T1000 (cell line): ENCODE measurements around the gene VPS41.
A peak's percentile ranks its signal among the peaks of the same experiment; 100 is the strongest.

Experiments used
- DNase-seq: peaks from one replicate; lab custom pipeline; 2025; ENCODE audit warnings: mixed read lengths; lab: John Stamatoyannopoulos, UW

Gene VPS41

DNA sequence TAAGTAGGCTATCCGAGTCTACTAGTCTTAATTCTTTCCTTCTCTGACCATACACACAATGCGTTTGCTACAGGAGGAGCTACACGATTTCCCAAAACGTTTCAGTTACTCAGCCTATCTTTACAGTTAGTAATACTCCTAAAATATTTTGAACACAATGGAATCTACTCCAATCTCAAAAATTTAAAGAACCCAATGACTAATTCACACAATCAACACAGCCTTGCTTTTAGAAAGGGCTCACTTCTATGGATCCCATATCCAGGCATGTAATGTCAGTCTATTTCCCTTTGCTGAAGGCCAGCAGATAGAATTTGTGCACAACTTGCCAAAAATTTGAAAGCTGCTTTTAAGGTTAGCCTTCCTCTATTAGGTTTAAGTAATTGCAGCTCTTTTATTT, 107.2 kb downstream of the VPS41 start:
- DNase-seq: no peak

DNA sequence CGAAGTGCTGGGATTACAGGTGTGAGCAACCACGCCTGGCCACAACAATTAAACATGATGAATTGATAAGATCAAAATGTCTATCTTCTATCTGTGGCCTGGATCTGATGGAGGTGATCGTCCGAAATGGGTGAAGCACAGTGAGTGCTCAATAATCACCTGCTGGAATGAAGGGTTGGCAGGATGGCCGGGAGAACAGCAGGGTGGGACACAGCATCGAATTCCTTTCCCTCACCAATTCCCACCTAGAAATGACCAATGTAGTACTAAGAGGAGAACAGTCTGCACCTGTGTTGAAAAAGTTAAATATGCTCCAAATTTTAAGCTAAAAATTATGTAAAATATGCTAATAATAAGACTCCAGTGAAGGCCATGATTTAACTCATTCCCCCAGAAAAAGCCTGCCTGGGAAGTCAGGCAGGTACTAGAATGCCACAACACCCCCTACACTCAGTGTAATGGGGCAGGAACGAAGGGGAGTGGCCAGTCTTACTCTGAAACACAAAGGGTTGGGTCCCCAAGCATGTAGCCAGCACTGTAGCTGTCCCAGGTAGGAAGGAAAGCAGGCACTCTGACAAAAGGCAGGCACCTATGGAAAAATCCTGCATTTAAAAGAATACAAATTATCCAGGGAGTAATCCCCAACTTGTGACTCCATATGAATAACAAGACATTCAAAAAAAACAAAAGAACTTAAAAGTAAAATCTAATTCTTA, 110.3 kb downstream of the VPS41 start:
- DNase-seq: no peak

DNA sequence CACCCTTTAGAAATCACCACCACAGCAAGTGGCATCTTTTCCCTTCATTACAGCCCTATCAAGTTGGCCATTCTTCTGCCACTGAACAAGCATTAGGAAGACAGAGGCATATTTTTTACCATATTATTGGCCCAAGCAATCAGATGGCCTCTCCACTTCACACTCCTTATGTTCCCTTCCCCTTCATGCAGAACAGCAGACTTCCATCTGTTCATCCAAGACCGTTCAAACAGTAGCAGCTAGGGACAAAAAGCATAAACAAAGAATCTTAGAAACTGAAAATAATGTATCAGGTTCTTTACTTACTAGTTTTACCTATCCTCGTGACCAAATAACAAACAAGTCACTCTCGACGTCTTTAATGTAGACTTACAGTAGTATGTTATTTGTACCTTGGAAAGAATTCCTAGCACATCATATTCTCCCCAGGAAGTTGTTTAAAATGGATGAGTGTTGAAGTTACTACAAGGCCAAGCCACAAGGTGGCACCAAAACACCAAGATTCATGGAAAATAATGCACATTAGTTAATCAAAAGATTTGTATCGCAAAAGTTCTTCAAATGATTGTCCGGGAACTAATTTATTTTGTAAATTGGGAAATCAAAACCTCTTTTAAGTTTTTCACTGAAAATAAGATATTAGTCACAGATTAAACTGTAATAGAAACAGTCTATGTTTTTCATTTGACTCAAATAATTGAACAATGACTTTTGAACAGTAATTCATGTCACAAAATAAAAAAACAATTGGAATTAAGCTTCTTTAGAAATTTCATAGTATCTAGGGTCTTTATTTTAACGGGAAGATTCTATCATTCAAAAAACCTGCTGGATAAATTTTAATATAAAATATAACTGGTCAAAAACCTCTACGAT, 112.1 kb downstream of the VPS41 start:
- DNase-seq: peak; percentile 16

DNA sequence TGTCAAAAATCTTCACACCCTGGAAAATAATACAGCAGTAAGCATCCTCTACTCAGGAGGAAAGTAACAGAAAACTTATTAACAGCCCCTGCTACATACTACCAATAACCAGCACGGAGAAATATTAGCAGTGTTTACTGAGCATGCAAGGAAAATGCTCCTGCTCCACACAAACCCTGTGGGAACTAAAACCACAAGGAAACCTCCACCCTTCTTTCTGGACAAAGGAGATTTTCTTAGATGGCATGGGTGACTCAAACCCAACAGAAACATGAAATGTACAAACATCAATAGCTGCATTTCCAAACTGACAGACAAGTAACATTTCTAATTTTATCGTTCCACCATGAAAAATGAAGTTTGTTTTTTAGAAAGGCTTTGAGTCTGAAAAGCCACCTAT, 113.4 kb downstream of the VPS41 start:
- no peak for DNase-seq

DNA sequence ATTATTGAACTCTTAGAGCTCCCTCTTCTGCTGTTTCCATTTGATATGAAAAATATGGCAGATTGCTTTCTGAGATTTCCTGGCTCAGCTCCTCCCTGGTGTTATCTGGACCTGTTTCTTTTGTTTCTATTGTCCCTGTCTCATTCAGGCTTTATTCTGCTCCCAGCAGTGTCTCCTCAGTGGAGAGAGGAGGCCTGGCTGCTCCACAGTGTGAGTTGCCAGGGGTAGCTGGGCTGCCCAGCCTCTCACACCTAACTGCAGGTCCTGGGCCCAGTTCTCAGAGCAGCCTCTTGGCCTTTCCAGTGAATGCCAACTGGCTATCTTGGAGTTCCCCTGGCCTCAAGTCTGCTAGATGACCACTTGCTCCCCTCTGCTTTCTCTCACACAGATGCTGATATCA, 127.0 kb downstream of the VPS41 start:
- no peak for DNase-seq

DNA sequence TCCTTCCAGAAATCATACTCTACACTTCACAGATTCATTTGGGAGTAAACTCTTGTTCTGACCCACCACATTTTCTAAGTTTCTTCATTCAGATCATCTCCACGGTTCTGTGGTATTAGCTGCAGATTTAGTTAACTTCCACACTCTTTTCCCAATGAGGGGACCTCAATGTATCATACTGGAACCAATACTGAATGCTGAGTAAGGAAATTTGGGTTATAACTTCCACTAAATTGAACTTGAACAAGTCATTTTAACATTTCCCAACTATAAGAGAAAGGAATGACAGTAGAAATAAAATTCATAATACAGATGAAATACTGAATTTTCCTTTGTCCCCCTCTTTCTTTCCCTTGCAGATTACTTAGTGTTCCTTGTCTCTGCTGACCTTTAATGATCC, 131.4 kb downstream of the VPS41 start:
- DNase-seq: no peak

DNA sequence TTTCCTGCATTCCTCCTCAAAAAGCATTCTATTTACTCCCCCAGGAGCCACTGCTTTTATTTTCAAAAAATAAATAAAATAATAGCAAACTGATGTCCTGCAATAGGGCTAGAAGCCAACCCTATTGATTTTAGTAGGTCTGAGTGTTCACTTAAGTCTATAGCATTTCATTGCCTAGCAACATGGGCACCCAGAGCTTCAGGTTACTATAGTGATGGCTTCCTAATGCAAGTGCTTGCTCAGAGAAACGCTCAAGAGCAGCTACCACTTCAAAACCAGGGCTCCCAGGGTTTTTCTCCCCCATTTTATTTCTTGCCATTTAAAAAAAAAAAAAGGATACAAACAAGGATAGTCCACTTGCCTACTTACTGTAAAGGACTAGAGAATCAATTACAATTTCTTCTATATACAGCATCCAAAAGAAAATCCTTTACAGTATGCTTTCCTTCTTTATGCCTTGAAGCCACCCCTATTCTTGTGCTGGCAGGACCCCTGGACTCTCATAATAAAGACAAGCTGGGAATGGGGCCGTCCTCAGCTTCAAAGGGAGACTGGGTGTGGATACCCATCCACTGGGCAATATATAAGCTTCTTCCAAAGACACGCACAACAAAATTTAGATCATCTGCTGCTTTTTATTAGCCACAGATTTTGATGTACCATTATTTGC, 133.3 kb downstream of the VPS41 start:
- DNase-seq: no peak

DNA sequence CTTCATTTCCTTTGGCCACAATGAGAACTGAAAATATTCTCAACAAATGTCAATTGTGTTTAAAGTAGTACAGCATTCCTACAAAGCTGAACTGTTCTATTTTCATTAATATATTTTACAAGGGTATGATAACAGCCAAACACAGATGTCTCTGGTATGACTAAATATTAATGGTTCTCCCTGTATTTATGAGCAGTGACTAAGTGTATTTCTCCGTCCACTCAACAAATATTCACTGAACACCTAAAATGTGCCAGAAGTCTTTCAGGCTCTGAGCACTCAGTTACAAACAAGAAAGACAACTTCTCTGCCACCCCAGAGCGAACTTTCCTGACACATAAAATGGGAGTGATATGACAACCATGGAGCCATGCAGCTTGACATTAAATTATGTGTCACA, 135.6 kb downstream of the VPS41 start:
- no peak for DNase-seq

DNA sequence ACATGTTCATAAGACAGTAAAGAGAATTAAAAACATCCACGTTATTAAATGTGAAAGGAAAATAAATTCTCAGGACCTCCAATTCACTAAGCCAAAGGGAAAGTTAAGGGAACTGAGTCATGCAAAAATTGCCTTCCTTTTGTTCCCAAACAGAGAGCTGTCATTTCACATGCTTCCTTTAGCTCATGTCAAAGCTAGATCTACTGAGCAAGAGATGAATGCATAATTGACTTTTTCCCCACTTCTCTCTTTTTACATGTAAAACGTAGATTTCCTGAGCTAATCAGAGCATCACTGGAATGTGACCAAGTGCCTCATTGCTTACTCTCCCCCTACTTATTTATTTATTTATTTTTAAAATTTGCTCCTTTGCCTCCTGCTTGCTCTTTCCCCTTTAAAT, 148.8 kb downstream of the VPS41 start:
- no peak for DNase-seq

DNA sequence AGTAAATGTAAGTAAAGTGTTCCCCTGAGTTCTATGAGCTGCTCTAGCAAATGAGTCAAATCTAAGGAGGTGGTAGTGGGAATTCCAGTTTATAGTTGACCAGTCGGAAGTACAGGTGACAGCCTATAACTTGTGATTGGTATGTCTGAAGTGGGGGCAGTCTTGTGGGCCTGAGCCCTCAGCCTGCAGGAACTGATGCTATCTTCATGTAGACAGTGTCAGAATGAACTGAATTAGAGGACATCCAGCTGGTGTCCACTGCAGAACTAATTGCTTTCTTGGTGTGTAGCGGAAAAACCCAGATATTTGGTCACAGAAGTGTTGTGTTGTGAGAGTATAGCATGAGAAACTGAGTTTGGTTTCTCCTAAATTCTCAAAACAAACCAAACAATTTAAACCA, 150.0 kb downstream of the VPS41 start:
- no peak for DNase-seq

DNA sequence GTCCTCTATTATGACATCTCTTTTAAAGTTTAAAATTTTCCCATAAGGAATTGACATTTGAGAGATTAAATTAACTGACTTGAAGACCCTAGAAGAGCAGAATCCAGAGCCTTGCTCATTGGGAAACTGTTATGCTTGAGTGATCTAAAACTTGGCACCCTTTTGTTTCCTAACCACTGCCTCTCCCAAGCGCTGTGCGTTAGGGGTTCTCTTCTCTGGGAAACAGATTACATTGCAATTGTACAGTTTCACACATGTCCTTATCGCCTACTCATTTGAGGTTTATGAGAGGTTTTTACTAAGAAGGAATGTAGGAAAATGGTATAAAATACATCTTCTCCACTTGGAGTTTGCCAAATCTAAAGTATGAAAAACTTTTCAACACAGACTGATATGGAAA, 151.1 kb downstream of the VPS41 start:
- no peak for DNase-seq

DNA sequence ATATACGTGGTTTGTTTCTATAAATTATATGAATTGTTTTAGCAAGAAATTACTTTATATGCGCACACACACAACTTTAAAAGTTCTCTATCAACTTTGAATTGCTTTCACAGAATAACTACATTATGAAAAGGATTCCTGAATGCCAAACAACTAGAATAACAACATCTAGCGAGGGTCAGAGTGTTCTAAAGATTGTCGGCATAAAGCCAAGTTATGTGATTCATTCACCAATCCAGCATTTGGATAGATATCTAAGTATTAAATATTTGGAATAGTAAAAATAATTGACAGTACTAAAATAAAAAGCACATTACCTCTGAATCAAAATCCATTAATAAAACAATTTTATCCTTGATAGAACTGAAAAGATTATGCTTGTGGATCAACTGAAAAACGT, 152.5 kb downstream of the VPS41 start:
- no peak for DNase-seq

DNA sequence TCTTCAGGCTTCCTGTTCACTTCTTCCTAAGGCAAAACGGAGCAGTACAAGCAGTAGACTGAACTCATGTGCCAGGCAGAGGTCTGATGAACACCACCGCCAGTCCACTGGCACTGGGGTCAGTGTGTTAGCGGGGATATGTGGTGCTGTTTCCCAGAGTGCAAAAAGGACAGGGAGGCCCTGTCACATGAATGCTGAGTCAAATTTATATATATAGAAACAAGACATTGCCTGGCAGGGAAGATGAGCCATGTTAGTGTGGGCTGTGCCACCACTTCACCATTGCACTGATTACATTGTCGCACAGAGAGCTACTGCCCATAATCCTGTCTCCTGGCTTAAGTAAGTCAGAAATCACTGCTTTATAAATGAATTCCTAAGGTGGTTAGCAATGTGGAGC, 155.6 kb downstream of the VPS41 start:
- DNase-seq: no peak

DNA sequence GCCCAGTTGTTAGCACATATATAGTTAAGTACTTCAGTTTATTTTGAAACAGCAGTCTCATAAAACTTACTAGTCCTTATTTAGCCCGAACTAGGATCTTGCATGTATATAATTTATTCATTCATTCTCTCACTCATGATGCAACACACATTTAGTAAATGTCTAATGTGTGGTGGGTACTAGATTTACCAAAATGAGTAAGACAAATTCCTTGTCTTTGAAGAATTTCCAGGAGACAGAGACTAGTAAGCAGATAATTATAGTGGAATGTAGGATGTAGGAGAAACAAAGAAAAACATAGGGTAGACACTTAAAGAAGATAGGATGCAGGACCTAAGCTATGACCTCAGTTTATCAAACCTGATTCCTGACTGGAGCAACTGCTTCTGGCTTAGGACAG, 157.6 kb downstream of the VPS41 start:
- no peak for DNase-seq

DNA sequence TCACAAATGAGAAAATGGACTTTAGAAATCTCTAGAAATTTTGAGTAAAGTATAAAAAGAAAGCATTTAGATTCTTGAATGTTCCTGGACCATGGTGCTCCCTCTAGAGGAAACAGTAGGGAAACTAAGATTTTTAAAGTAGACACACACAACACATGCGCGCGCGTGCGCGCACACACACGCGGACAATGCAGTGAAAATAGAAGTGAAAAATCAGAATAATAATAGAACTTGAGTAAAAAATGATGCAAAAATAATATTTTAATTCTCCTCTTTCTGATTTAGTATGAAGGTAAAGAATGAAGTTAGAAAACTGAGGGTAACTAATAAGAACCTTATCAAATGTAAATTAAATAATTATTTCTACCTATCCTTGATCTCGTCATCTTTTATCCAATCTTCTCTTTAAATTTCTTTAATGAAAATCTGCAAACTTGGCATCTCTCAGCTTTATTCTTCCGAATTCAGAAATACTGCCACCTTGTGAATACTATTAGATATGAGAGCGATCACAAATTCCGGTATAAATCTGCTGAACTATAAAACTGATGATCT, 160.9 kb downstream of the VPS41 start:
- DNase-seq: no peak

DNA sequence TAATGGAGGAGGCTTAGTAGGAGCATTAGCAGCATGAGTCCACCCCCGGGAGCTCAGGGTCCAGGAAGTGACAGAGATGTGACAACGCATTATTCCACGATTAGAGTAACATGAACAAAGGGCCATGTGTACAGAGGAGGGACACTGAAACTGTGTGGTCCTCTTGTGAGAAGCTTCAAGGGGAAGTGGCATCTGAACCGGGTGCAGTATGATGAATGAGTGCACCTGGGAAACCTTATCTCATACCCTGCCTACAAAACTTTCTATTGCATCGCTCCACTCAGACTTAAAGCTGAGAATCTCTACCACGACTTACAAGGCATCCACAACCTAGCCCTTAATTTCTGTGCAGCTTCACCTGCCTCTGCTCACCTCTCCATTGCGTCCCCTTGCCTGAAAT, 162.6 kb downstream of the VPS41 start:
- DNase-seq: no peak

DNA sequence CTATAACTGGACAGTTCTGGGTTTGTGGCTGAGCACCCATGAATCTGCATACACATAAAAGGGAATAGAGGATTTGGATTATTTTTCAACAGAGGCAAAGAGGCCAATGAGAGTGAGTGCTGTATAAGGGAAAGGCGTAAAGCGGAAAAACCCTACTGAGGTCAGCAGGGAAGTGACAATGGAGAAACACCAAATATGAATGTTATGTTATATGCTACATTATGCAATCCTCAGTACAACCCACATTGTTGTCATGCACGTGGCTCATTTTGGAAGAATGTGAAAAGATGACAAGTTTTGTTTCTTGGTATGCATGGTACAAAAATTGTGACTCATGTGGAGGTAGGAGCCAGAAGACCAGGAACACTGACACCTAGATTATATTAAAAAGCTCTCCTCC, 164.2 kb downstream of the VPS41 start:
- DNase-seq: no peak

DNA sequence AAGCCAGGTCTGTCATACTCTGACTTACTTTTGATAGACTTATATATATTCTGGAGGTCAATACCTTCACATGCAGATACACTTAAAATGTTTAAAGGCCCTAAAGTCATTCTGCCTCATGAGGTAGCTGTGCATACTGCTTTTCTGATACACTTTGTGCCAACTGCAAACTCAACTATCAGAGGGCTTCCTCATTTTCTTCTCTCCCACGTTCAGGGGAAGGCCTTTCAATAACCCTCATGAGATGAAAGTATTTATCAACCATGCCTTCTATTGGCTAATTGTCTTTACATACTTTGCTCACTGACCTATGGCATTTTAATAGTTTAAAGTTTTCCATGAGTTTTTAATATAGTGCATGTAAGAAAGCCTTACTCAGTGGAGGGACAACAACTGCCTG, 165.1 kb downstream of the VPS41 start:
- no peak for DNase-seq

DNA sequence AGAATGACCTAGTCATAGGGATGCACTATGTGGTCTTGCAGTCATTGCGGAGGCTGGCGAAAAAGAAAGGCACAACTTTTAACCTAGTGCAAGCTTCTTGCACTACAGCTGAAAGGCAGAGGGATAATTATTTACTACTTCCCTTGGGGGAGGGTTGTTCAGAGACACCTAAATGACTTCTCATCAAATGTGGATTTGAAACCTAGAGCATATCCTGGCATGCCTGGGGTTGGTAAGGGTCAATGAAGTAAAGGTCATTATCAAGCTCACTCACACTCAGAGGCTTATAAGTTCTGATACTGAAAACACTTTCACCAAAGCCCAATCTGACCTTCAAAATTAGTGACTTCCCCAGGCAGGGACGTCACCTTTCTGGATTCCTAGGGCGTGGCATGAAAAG, 168.9 kb downstream of the VPS41 start:
- no peak for DNase-seq

DNA sequence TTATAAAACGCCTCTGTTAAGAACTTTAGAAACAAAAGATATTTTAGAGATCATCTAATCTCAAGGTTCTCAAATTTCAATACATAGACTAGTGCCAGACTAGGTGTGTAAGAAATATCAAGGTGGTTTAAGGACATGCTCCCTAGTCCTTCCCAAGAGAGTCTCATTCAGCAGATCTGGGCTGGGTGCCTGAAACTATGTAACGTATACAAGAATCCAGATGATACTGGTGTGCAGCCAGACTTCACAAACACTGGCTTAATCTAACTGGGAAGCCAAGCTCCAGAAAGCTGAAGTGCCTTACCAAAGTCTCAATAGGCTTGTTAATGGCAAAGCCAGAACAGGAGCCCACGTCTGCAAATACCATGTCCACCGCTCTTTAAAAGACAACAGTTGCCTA, 172.9 kb downstream of the VPS41 start:
- no peak for DNase-seq

DNA sequence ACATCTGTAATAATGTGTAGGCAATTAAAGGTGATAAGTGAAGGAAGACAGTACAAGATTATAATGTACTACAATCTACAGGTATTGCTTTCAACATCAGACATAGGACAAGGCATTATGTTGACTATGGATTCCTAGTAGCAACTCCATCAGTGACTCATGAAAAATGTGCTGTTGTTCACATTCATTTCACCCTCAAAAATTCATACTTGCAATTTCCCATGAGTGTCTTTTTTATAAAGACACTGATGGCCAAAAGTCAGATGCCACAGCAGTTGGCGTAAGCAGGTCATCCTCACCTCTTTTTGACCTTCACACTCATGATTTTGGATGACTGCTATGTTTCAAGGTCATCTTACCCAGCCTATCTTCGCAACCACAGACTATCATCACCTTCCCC, 177.8 kb downstream of the VPS41 start:
- no peak for DNase-seq

DNA sequence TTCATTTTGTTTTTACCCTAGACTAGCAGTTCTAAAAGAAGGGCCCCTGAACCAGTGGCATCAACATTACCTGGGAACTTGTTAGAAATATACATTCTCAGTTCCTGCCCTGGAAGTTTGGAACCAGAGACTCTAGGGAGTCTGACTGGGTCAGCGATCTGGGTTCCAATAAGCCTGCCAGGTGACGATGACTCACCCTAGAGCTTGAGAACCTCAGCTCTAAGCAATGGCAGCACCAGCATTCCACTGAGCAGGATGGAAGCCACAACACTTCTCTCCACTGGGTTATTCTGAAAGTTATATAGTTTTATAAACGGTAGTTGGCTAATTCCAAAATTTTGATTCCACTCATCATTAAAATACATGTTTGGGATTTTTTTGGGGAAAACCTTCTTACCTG, 180.8 kb downstream of the VPS41 start:
- no peak for DNase-seq
